HepG2 (cell line): Measurements from ENCODE around the gene NEU1. TPM values are rescaled to one million over a fixed set of nuclear protein-coding genes. Genes with fewer than 3 reads are reported as not detected.

Experiments
- ADNP ChIP-seq: sonication (generic); formaldehyde crosslinking; IDR thresholded peaks from 2 replicates; pipeline ENCODE4 v1.4.0; 2020; ENCODE audit warnings: missing genetic modification reagents
- CEBPG ChIP-seq: IDR thresholded peaks from 2 replicates; pipeline ENCODE4 v1.6.1; 2016
- ETV5 ChIP-seq: IDR thresholded peaks from 2 replicates; pipeline ENCODE4 v1.6.1; 2018; ENCODE audit warnings: missing biosample characterization, missing genetic modification reagents, inconsistent platforms, borderline replicate concordance
- HOXA5 ChIP-seq: sonication (generic); formaldehyde crosslinking; IDR thresholded peaks from 2 replicates; pipeline ENCODE4 v1.4.0; 2020; ENCODE audit warnings: missing genetic modification reagents
- KMT2B ChIP-seq: IDR thresholded peaks from 2 replicates; pipeline ENCODE4 v1.6.1; 2016; ENCODE audit warnings: missing genetic modification reagents, missing compliant biosample characterization
- MAFF ChIP-seq: IDR thresholded peaks from 2 replicates; pipeline ENCODE4 v1.6.1; 2011; ENCODE audit warnings: low read depth, low read length, improper control_type of control experiment
- MYC ChIP-seq: sonication (generic); formaldehyde crosslinking; IDR thresholded peaks from 2 replicates; pipeline ENCODE4 v1.9.0; 2021; ENCODE audit warnings: missing genetic modification reagents, borderline replicate concordance
- NCOR1 ChIP-seq: fragments of 200-600 bp; sonication (generic); IDR thresholded peaks from 2 replicates; pipeline ENCODE4 v1.7.0; 2017; ENCODE audit warnings: antibody characterized with exemption, low read length, borderline replicate concordance
- NFE2L1 ChIP-seq: sonication (generic); formaldehyde crosslinking; IDR thresholded peaks from 2 replicates; pipeline ENCODE4 v1.4.0; 2020; ENCODE audit warnings: missing genetic modification reagents, mild to moderate bottlenecking, borderline replicate concordance
- SP4 ChIP-seq: sonication (generic); formaldehyde crosslinking; IDR thresholded peaks from 2 replicates; pipeline ENCODE4 v1.8.1; 2023; ENCODE audit warnings: mild to moderate bottlenecking, missing genetic modification reagents
- YEATS4 ChIP-seq: sonication (generic); formaldehyde crosslinking; IDR thresholded peaks from 2 replicates; pipeline ENCODE4 v1.4.0; 2020; ENCODE audit warnings: missing genetic modification reagents, borderline replicate concordance
- ZMYM3 ChIP-seq: sonication (generic); formaldehyde crosslinking; IDR thresholded peaks from 2 replicates; pipeline ENCODE4 v1.5.1; 2020; ENCODE audit warnings: mild to moderate bottlenecking, missing genetic modification reagents
- ZNF441 ChIP-seq: sonication (generic); formaldehyde crosslinking; IDR thresholded peaks from 2 replicates; pipeline ENCODE4 v1.7.0; 2021; ENCODE audit warnings: missing genetic modification reagents, borderline replicate concordance
- ZNF460 ChIP-seq: sonication (generic); formaldehyde crosslinking; IDR thresholded peaks from 2 replicates; pipeline ENCODE4 v1.5.1; 2020; ENCODE audit warnings: missing genetic modification reagents, mild to moderate bottlenecking, borderline replicate concordance
- ZNF776 ChIP-seq: sonication (generic); formaldehyde crosslinking; IDR thresholded peaks from 2 replicates; pipeline ENCODE4 v1.4.0; 2020; ENCODE audit warnings: mild to moderate bottlenecking, missing genetic modification reagents
- polyA plus RNA-seq, 8 experiments: library from polyadenylated mRNA; depleted of rRNA in 3 of 8; stranded (reverse) in 7 of 8; unstranded in 1 of 8; fragments of >200 nt; fragmentation: Illumina TruSeq in 4 of 8; extraction: Trizol in 4 of 8; gene quantifications; 2 replicates each; pipeline versions ENCODE4 v1.2.1 to v1.2.3, GENCODE V29; 2011 to 2016; ENCODE audit warnings: low read depth in 4 of 8, missing spikeins in 1 of 8, mixed read lengths in 1 of 8; ENCODE audit not compliant: insufficient read depth in 1 of 8
- total RNA-seq, 5 experiments: library from RNA; depleted of rRNA; stranded (reverse); fragments of >200 nt; fragmentation: Illumina TruSeq; extraction: Trizol; gene quantifications; 2 replicates each; pipeline ENCODE4 v1.2.3, GENCODE V29; 2016; ENCODE audit warnings: low read depth in 1 of 5
- TF ChIP-seq, protein P1 (sequence below): sonication (generic); formaldehyde crosslinking; IDR thresholded peaks from 2 replicates; pipeline ENCODE4 v1.5.0; 2020; ENCODE audit warnings: mild to moderate bottlenecking, missing genetic modification reagents
- TF ChIP-seq, protein P2 (sequence below): sonication (generic); formaldehyde crosslinking; IDR thresholded peaks from 2 replicates; pipeline ENCODE4 v1.5.0; 2020; ENCODE audit warnings: mild to moderate bottlenecking, missing genetic modification reagents, borderline replicate concordance
- TF ChIP-seq, protein P3 (sequence below): sonication (generic); formaldehyde crosslinking; IDR thresholded peaks from 2 replicates; pipeline ENCODE4 v1.8.1; 2022; ENCODE audit warnings: low read depth, mild to moderate bottlenecking, missing genetic modification reagents
- TF ChIP-seq, protein P4 (sequence below): sonication (generic); formaldehyde crosslinking; IDR thresholded peaks from 2 replicates; pipeline ENCODE4 v1.5.0; 2020; ENCODE audit warnings: missing genetic modification reagents

The NEU1 gene
- total and polyA plus RNA-seq, 2 of the 13 experiments (the other 11 are each of a cell fraction or from before 2014, with no cell fraction given), result 215 to 297 TPM

DNA sequence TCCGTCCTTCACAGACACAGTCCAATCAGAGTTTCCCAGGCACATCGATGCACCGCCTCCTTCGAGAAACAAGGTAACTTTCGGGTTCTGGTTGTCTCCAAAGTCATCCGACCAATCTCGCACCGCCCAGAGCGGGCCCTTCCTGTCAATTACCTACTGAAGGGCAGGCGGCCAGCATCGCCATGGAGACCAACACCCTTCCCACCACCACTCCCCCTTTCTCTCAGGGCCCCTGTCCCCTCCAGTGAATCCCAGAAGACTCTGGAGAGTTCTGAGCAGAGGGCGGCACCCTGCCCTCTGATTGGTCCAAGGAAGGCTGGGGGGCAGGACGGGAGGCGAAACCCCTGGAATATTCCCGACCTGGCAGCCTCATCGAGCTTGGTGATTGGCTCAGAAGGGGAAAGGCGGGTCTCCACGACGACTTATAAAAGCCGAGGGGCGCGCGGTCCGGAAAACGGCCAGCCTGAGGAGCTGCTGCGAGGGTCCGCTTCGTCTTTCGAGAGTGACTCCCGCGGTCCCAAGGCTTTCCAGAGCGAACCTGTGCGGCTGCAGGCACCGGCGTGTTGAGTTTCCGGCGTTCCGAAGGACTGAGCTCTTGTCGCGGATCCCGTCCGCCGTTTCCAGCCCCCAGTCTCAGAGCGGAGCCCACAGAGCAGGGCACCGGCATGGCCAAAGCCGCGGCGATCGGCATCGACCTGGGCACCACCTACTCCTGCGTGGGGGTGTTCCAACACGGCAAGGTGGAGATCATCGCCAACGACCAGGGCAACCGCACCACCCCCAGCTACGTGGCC lies 35.1 kb downstream of the NEU1 start, which contains the start of gene HSPA1B (continued):
- TF ChIP-seq HOXA5 (CRISPR knock-in tag) (peak; percentile 87), SP4 (CRISPR knock-in tag) (peak; percentile 92), ZNF460 (no peak), ZNF441 (CRISPR knock-in tag) (0 out of 2 replicates have a peak, but pooled peaks have one; percentile 66), NCOR1 (0 out of 2 replicates have a peak, but pooled peaks have one; percentile 12), MYC (CRISPR knock-in tag) (peak; percentile 77), ZMYM3 (CRISPR knock-in tag) (no peak), MAFF (no peak), ADNP (no peak), YEATS4 (0 out of 2 replicates have a peak, but pooled peaks have one; percentile 27), NFE2L1 (CRISPR knock-in tag) (no peak; the same call in 1 of the 2 replicates), ETV5 (CRISPR knock-in tag) (peak; percentile 72), CEBPG (CRISPR knock-in tag) (no peak; the same call in 1 of the 2 replicates), ZNF776 (CRISPR knock-in tag) (no peak; the same call in 1 of the 2 replicates), KMT2B (CRISPR knock-in tag) (peak; percentile 42; the same call in 1 of the 2 replicates)
- TF ChIP-seq, protein P1, sequence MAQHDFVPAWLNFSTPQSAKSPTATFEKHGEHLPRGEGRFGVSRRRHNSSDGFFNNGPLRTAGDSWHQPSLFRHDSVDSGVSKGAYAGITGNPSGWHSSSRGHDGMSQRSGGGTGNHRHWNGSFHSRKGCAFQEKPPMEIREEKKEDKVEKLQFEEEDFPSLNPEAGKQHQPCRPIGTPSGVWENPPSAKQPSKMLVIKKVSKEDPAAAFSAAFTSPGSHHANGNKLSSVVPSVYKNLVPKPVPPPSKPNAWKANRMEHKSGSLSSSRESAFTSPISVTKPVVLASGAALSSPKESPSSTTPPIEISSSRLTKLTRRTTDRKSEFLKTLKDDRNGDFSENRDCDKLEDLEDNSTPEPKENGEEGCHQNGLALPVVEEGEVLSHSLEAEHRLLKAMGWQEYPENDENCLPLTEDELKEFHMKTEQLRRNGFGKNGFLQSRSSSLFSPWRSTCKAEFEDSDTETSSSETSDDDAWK (CRISPR knock-in tag), result no peak
- TF ChIP-seq, protein P2, sequence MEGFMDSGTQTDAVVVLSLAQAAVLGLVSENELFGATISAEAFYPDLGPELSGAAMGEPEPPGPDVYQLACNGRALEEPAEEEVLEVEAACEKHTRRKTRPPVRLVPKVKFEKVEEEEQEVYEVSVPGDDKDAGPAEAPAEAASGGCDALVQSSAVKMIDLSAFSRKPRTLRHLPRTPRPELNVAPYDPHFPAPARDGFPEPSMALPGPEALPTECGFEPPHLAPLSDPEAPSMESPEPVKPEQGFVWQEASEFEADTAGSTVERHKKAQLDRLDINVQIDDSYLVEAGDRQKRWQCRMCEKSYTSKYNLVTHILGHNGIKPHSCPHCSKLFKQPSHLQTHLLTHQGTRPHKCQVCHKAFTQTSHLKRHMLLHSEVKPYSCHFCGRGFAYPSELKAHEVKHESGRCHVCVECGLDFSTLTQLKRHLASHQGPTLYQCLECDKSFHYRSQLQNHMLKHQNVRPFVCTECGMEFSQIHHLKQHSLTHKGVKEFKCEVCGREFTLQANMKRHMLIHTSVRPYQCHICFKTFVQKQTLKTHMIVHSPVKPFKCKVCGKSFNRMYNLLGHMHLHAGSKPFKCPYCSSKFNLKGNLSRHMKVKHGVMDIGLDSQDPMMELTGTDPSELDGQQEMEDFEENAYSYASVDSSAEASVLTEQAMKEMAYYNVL (CRISPR knock-in tag), result peak; percentile 21; the same call in 1 of the 2 replicates
- TF ChIP-seq, protein P3, sequence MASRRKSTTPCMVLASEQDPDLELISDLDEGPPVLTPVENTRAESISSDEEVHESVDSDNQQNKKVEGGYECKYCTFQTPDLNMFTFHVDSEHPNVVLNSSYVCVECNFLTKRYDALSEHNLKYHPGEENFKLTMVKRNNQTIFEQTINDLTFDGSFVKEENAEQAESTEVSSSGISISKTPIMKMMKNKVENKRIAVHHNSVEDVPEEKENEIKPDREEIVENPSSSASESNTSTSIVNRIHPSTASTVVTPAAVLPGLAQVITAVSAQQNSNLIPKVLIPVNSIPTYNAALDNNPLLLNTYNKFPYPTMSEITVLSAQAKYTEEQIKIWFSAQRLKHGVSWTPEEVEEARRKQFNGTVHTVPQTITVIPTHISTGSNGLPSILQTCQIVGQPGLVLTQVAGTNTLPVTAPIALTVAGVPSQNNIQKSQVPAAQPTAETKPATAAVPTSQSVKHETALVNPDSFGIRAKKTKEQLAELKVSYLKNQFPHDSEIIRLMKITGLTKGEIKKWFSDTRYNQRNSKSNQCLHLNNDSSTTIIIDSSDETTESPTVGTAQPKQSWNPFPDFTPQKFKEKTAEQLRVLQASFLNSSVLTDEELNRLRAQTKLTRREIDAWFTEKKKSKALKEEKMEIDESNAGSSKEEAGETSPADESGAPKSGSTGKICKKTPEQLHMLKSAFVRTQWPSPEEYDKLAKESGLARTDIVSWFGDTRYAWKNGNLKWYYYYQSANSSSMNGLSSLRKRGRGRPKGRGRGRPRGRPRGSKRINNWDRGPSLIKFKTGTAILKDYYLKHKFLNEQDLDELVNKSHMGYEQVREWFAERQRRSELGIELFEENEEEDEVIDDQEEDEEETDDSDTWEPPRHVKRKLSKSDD (CRISPR knock-in tag), result 0 out of 2 replicates have a peak, but pooled peaks have one; percentile 65
- TF ChIP-seq, protein P4, sequence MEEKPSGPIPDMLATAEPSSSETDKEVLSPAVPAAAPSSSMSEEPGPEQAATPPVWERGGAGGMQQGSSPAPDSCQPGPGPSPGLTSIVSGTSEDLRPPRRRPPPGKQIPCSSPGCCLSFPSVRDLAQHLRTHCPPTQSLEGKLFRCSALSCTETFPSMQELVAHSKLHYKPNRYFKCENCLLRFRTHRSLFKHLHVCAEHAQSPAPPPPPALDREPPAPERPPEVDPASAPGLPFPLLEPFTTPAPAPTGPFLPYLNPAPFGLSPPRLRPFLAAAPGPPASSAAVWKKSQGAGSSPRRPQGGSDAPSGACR (CRISPR knock-in tag), result no peak
